ENCODE data around the gene NFKBIE. TPM values are rescaled to one million over a fixed set of nuclear protein-coding genes. Genes with fewer than 3 reads are reported as not detected.

NFKBIE gene
- total and polyA plus RNA-seq, 9 of the 15 experiments (the other 6 are each of a cell fraction or from before 2014, with no cell fraction given) = 2.1 to 16.4 (median 11.7) TPM

- TF ChIP-seq ZNF740 (CRISPR knock-in tag; IDR thresholded peaks at IDR 0.05) (no peak), ZNF740 (tag; IDR thresholded peaks at IDR 0.05) (peak in 1 of 2 experiments; percentile 15; a peak in 1 of 4 replicates), ELF1 (tag; IDR thresholded peaks at IDR 0.05) (no peak), THAP7 (CRISPR knock-in tag; IDR thresholded peaks at IDR 0.05) (peak; percentile 85), TEAD2 (tag; IDR thresholded peaks at IDR 0.05) (no peak), ZNF655 (CRISPR knock-in tag; IDR thresholded peaks at IDR 0.05) (no peak), NFE2L1 (tag; IDR thresholded peaks at IDR 0.05; ENCODE audit: borderline replicate concordance, low read depth) (no peak), NUFIP1 (IDR thresholded peaks at IDR 0.05; ENCODE audit: partially characterized antibody) (peak; percentile 80), DDX20 (tag; IDR thresholded peaks at IDR 0.05; ENCODE audit: low read depth) (no peak), BCL6 (CRISPR knock-in tag; IDR thresholded peaks at IDR 0.05) (no peak), ZNF316 (IDR thresholded peaks at IDR 0.05) (no peak), ETV6 (IDR thresholded peaks at IDR 0.05; ENCODE audit: borderline replicate concordance in 1 of 2, low read depth in 2 of 2, low read length in 1 of 2) (no peak), ETV6 (CRISPR knock-in tag; IDR thresholded peaks at IDR 0.05; ENCODE audit: borderline replicate concordance) (peak; percentile 81; the same call in 1 of the 2 replicates), RBM17 (IDR thresholded peaks at IDR 0.05; ENCODE audit: borderline replicate concordance, low read depth, low read length) (no peak), SMAD1 (IDR thresholded peaks at IDR 0.05; ENCODE audit: low read depth, low read length, partially characterized antibody) (peak; percentile 98), HDAC3 (IDR thresholded peaks at IDR 0.05; ENCODE audit: borderline replicate concordance, partially characterized antibody) (no peak), PHTF2 (CRISPR knock-in tag; IDR thresholded peaks at IDR 0.05) (no peak; the same call in 1 of the 2 replicates), GTF2F1 (IDR thresholded peaks at IDR 0.05; ENCODE audit: low read depth, low read length) (peak; percentile 98), SIX5 (IDR thresholded peaks at IDR 0.05; ENCODE audit: borderline replicate concordance in 1 of 2, insufficient read depth in 1 of 2, low read depth in 1 of 2, low read length in 2 of 2) (no peak), ZNF696 (CRISPR knock-in tag; conservative IDR thresholded peaks at IDR 0.05) (0 out of 2 replicates have a peak, but pooled peaks have one; percentile 44), CXXC5 (CRISPR knock-in tag; IDR thresholded peaks at IDR 0.05) (peak; percentile 65)
Measured at GRCh38 chr6:44246663-44247337, 18.6 kb downstream of the NFKBIE start, which contains the start of gene HSP90AB1 (continued).
